Tibial nerve (tissue), 4 donors: ENCODE measurements around the gene RIT1. TPM values are rescaled to one million over a fixed set of nuclear protein-coding genes. Genes with fewer than 3 reads are reported as not detected.

Experiments used
- DNase-seq, 2 donors: peaks; one replicate each; pipeline ENCODE4 v3.0.0-alpha.2; 2019; ENCODE audit warnings: low spot score in 2 of 2
- H3K27ac ChIP-seq, 4 donors: fragments of 200-600 bp; sonication (generic) in 3 of 4; one replicate each; pipeline ENCODE4 v1.5.1; 2017 to 2019; ENCODE audit warnings: mild to moderate bottlenecking in 1 of 4
- H3K27me3 ChIP-seq, 2 donors: fragments of 200-600 bp; sonication (generic) in 1 of 2; one replicate each; pipeline versions ENCODE4 v1.5.1 to v1.6.0; 2017 to 2019
- H3K36me3 ChIP-seq, 3 donors: fragments of 200-600 bp; sonication (generic); one replicate each; pipeline ENCODE4 v1.5.1; 2018 to 2019
- H3K4me1 ChIP-seq, 4 donors: fragments of 200-600 bp; sonication (generic) in 3 of 4; one replicate each; pipeline ENCODE4 v1.5.1; 2017 to 2019
- H3K4me3 ChIP-seq, 4 donors: fragments of 200-600 bp; sonication (generic) in 3 of 4; one replicate each; pipeline ENCODE4 v1.5.1; 2017 to 2019; ENCODE audit warnings: mild to moderate bottlenecking in 1 of 4, moderate library complexity in 1 of 4
- H3K9me3 ChIP-seq, 4 donors: fragments of 200-600 bp; sonication (generic) in 3 of 4; one replicate each; pipeline ENCODE4 v1.5.1; 2017 to 2019
- CTCF ChIP-seq, 5 experiments: fragments of 200-600 bp in 3 of 5; fragments of 450-650 bp in 2 of 5; sonication (generic) in 3 of 5; IDR thresholded peaks; one replicate each; pipeline ENCODE4 v1.5.1; 2016 to 2019; ENCODE audit warnings: antibody characterized with exemption in 5 of 5, mild to moderate bottlenecking in 3 of 5, moderate library complexity in 2 of 5
- EP300 ChIP-seq, 2 donors: sonication (generic); formaldehyde crosslinking; IDR thresholded peaks; one replicate each; pipeline ENCODE4 v1.6.1; 2017; ENCODE audit warnings: antibody characterized with exemption in 2 of 2, mild to moderate bottlenecking in 1 of 2
- POLR2A ChIP-seq, 2 donors: fragments of 450-650 bp; IDR thresholded peaks; one replicate each; pipeline ENCODE4 v1.6.1; 2017; ENCODE audit warnings: antibody characterized with exemption in 2 of 2, mild to moderate bottlenecking in 2 of 2, moderate library complexity in 2 of 2
- WGBS, 2 donors: methylation state at CpG; one replicate each; pipeline ENCODE4 v1.1.5; 2018; 5-methylcytosine and 5-hydroxymethylcytosine counted together
- total RNA-seq, 4 donors: library from RNA; depleted of rRNA; stranded (reverse); fragments of >200 nt; gene quantifications; one replicate each; pipeline ENCODE4 v1.1.0, GENCODE V29; 2016

The RIT1 gene
- 10 to 100 TPM; 18.8 to 23.3 (median 20.7) TPM for total RNA-seq

GRCh38 chr1:155911156-155912055 lies at the start of gene RIT1:
Gene RIT1, minus strand, starts transcription at chr1:155911349. Its CDS starts 588 bp downstream, at chr1:155910761.
- Histone ChIP-seq H3K4me3 (peak within 1 kb of the TSS; percentile 66 to 92 (median 86)), H3K27ac (peak within 1 kb of the TSS; percentile 91 to 98 (median 96)), H3K27me3 (no peaks in the 10 kb centered on the region), H3K9me3 (no peaks in the 10 kb centered on the region), H3K4me1 (peaks cover 0 to 28% (median 3%) of the 10 kb centered on the region in 4 donors), H3K36me3 (peaks cover 0 to 77% (median 12%) of the 10 kb centered on the region in 3 donors)
- DNase-seq: peak; percentile 76 to 84
- TF ChIP-seq CTCF (IDR thresholded peaks at IDR 0.05): peak in 3 of 5 experiments; percentile 6 to 61 (median 25)
- TF ChIP-seq EP300 (IDR thresholded peaks at IDR 0.05): peak; percentile 35 to 90
- peak in 1 of 2 donors; percentile 72 for TF ChIP-seq POLR2A (IDR thresholded peaks at IDR 0.05)
- WGBS, 2 donors: 5 to 6% methylated on average over 32 to 34 of the region's 34 CpGs

GRCh38 chr1:155960081-155960745 lies 49.1 kb upstream of the RIT1 start:
- peaks cover 0 to 23% (median 10%) of the 10 kb centered on the region in 4 donors for H3K4me1 ChIP-seq
- peak overlapping the region in 3 of 4 donors; percentile 1 to 38 (median 26) for H3K27ac ChIP-seq
- H3K4me3 ChIP-seq: no peak overlapping the region
- peaks cover 6 to 99% (median 67%) of the 10 kb centered on the region in 3 donors for H3K36me3 ChIP-seq
- no peaks in the 10 kb centered on the region for H3K27me3 ChIP-seq
- no peak for DNase-seq
- 71 to 73% methylated on average over 3 of the region's 3 CpGs for WGBS, 2 donors
- no peak for TF ChIP-seq POLR2A (IDR thresholded peaks at IDR 0.05)
- TF ChIP-seq CTCF (IDR thresholded peaks at IDR 0.05): no peak
- no peak for TF ChIP-seq EP300 (IDR thresholded peaks at IDR 0.05)
- no peaks in the 10 kb centered on the region for H3K9me3 ChIP-seq

GRCh38 chr1:155957411-155957915 lies 46.3 kb upstream of the RIT1 start:
- H3K36me3 ChIP-seq: peaks cover 3 to 100% (median 62%) of the 10 kb centered on the region in 3 donors

GRCh38 chr1:155954645-155955044 lies 43.5 kb upstream of the RIT1 start:
- Histone ChIP-seq H3K4me3 (no peak overlapping the region), H3K4me1 (no peaks in the 10 kb centered on the region), H3K27ac (no peak overlapping the region), H3K27me3 (no peaks in the 10 kb centered on the region), H3K9me3 (no peaks in the 10 kb centered on the region), H3K36me3 (peaks cover 2 to 100% (median 68%) of the 10 kb centered on the region in 3 donors)
- WGBS, 2 donors: 95 to 99% methylated on average over 3 of the region's 3 CpGs
- DNase-seq: no peak
- no peak for TF ChIP-seq CTCF (IDR thresholded peaks at IDR 0.05)
- no peak for TF ChIP-seq EP300 (IDR thresholded peaks at IDR 0.05)
- TF ChIP-seq POLR2A (IDR thresholded peaks at IDR 0.05): no peak

More at GRCh38 chr1:155957411-155957915, 46.3 kb upstream of the RIT1 start:
- TF ChIP-seq POLR2A (IDR thresholded peaks at IDR 0.05) (no peak), CTCF (IDR thresholded peaks at IDR 0.05) (no peak), EP300 (IDR thresholded peaks at IDR 0.05) (no peak)
- H3K27ac ChIP-seq: no peak overlapping the region
- H3K4me1 ChIP-seq: peaks cover 0 to 12% (median 5%) of the 10 kb centered on the region in 4 donors
- no peak for DNase-seq
- no peak overlapping the region for H3K4me3 ChIP-seq
- no peaks in the 10 kb centered on the region for H3K9me3 ChIP-seq
- H3K27me3 ChIP-seq: no peaks in the 10 kb centered on the region
- 91% methylated on average over 12 of the region's 12 CpGs for whole genome bisulfite sequencing, 2 donors
